Hindlimb muscle (tissue), 1 donor: ENCODE results near the gene CFAP70. TPM values are rescaled to one million over a fixed set of nuclear protein-coding genes. Genes with fewer than 3 reads are reported as not detected.
"Not testable (repeated sequence)": the region's sequence is repeated elsewhere in the genome, so short reads cannot be mapped to it uniquely, and the experiment has no call there.

Experiments
- DNase-seq: peaks from one replicate; pipeline ENCODE4 v3.0.0-alpha.2; 2013
- polyA plus RNA-seq: library from polyadenylated mRNA; unstranded; fragments of 120-200 nt; gene quantifications from one replicate; pipeline ENCODE4 v1.2.1, GENCODE V29; 2013; ENCODE audit not compliant: insufficient read length

CFAP70 gene
- polyA plus RNA-seq, 1 donor: 1.9 TPM

GRCh38 chr10:73338801-73339368 lies 19.8 kb downstream of the CFAP70 start:
- no peak for DNase-seq

GRCh38 chr10:73333202-73333601 lies 25.5 kb downstream of the CFAP70 start:
- no peak for DNase-seq

GRCh38 chr10:73332379-73332778 lies 26.3 kb downstream of the CFAP70 start:
- no peak for DNase-seq

GRCh38 chr10:73328523-73328922 lies 30.1 kb downstream of the CFAP70 start:
- not testable (repeated sequence) for DNase-seq

- not testable (repeated sequence) for DNase-seq
Observed at GRCh38 chr10:73325290-73325689, 33.4 kb downstream of the CFAP70 start.

GRCh38 chr10:73323582-73323981 lies 35.1 kb downstream of the CFAP70 start:
- not testable (repeated sequence) for DNase-seq

- DNase-seq: no peak
Observed at GRCh38 chr10:73310475-73310874, 48.2 kb downstream of the CFAP70 start.

GRCh38 chr10:73307203-73307800 lies 51.4 kb downstream of the CFAP70 start:
- DNase-seq: no peak

- DNase-seq: no peak
Observed at GRCh38 chr10:73306171-73306708, 52.4 kb downstream of the CFAP70 start.

GRCh38 chr10:73296946-73297345 lies 61.7 kb downstream of the CFAP70 start:
- DNase-seq: no peak

- no peak for DNase-seq
Observed at GRCh38 chr10:73293461-73293860, 65.2 kb downstream of the CFAP70 start.

- DNase-seq: no peak
Observed at GRCh38 chr10:73289958-73290357, 68.7 kb downstream of the CFAP70 start.

- no peak for DNase-seq
Observed at GRCh38 chr10:73287441-73287840, 71.2 kb downstream of the CFAP70 start.

- no peak for DNase-seq
Observed at GRCh38 chr10:73281097-73281496, 77.6 kb downstream of the CFAP70 start.

GRCh38 chr10:73264423-73264822 lies 94.2 kb downstream of the CFAP70 start:
- no peak for DNase-seq

GRCh38 chr10:73263693-73264347 lies 94.8 kb downstream of the CFAP70 start:
- peak; percentile 15 for DNase-seq

- DNase-seq: no peak
Observed at GRCh38 chr10:73262880-73263555, 95.6 kb downstream of the CFAP70 start.

GRCh38 chr10:73262105-73262730 lies 96.4 kb downstream of the CFAP70 start:
- no peak for DNase-seq

GRCh38 chr10:73261362-73261995 lies 97.2 kb downstream of the CFAP70 start:
- no peak for DNase-seq

GRCh38 chr10:73258612-73259011 lies 100.1 kb downstream of the CFAP70 start:
- DNase-seq: not testable (repeated sequence)

- no peak for DNase-seq
Observed at GRCh38 chr10:73253225-73253555, 105.5 kb downstream of the CFAP70 start.
